NCI-H510A (cell line): ENCODE measurements around the gene CABCOCO1.
A peak's percentile ranks its signal among the peaks of the same experiment; 100 is the strongest.

ENCODE experiments used
- DNase-seq: peaks from one replicate; lab custom pipeline; 2025; lab: John Stamatoyannopoulos, UW

Gene CABCOCO1

DNA sequence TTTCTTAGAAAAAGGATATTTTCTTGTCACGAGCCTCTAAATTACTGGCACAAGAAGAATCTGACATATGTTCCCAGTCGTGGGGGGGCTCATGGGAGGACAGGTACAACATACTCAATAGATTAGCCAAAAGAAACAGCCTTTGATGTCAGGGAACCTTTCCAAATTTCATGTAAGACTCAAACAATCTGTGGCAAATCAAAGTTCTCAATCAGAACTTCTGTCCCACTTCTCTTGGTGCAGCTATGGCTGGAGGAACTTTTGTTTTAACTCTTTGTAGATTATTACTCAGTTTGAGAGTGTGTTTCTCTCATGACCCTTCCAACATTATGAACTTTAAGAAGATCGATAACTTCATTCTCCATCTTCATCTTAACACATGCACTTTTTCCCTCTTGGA is 124.4 kb downstream of the CABCOCO1 start:
- no peak for DNase-seq

DNA sequence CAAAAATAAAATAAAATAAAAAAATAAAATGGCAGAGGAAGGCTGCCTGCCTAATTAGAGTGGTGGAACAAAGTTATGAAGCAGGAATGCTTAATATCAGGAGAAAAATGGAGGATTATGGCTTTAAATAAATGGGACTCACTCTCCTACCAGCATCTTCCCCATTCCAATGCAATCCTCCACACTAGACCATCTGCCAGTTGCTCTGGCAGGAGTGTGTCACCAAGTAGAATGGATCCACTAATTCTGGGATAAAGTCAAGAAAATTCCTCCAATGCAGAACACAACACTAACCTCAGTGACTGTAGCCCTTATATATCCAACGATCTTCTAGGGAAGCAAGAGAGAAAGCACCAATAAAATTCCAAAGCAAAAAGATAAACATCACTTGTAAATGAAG is 126.3 kb downstream of the CABCOCO1 start:
- no peak for DNase-seq

DNA sequence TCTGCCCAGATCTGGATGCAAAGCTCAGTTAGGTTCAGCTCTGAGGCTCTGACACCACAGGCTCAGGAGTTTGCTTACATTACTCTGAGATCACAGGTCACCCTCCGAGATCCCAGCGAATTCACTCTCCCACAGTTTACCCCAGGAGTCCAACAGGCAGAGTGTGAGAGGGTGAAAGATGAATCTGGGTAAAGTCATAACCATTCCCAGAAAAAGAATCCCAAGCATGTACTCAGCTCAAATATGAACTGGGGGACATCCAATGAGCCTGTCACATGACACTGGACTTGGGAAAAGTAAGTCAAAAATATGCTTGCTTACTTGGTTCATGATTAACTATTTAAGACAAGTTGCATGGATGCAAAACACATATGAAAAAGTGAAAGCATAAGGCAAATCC is 128.5 kb downstream of the CABCOCO1 start:
- DNase-seq = no peak

DNA sequence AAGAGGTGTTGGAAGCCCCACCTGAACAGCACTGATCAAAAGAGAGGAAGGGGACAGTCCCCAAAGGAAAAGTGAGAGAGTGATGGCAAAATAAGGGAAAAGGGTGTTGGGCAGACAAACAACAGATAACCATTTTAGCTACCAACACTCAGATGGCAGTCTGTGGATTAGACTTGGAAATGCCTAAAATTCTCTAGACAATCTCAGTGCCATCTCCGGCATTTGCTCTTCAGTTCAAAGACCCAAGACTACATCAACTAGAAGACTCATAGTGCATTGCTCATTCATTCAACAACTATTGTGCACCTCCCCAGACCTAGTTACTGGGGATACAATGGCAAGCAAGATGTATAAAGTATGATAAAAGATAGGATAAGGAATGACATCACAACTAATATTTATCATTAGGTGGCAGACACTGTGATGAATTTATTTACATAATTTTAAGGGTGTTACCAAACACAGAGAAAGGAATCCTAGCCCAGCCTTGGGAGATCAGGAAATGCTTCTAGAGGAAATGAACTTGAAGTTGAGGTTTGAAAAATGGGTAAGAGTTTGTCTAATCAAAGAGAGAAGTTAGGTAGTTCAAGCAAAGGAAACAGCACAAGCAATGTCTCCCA is 129.5 kb downstream of the CABCOCO1 start:
- DNase-seq = no peak

DNA sequence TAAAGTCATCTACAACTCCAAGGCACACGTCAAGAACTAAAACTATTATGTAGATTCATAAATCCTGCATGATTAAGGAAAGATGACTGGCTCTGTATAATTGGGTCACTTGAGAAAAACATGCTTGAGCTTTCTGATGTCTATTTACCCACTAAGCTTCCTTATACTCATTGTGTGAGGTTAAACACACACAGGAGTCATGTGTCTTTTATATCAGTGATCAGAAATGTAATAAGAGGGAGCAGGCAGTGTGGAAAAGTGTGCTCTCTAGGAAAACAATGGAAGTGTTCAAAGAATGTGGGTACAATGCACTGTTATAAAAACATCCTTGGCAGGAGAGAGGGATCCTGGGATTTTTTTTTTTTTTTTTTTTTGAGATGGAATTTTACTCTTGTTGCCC is 130.2 kb downstream of the CABCOCO1 start:
- DNase-seq = no peak

DNA sequence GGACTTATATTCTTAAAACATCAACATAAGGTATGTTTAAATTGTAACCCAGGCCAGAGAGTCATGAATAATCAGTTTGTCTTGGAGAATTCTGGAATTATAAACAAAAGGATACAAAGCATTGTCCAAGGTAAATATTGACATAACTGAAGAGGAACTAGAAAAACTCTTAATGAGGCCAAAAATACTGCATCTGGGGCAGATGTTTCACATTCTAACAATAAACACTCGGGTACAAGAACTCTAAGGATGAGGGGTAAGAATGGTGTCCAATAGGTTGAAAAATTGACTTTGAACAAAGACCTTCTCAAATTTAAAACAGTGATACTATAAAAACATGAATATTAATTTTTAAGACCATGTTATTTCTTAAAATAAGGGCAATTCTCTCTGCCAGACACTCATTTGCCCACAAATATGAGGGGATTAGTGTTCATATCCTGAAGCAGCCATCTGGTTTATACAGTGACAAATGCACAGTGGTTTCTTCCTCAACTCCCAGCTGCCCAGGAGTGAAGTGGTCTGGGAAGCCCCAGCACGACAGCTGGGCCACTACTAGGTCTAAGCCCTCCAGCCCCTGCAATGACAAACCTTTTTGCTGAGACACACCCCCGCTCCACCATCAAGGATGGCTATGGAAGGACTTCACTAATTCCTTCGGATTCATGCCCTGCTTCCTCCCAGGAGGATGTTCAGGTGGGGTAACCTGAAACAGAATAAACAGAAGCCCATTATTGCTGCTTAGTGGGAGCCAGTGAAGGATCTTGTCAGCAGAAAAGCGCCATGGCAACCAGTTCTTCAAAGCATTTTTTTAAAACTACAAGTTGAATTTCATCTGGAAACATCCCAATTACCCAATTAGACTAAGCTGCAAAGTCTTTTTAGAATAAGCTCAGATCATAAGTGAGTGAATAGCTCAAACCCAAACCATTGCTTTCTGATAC is 131.3 kb downstream of the CABCOCO1 start:
- DNase-seq = peak; percentile 10

DNA sequence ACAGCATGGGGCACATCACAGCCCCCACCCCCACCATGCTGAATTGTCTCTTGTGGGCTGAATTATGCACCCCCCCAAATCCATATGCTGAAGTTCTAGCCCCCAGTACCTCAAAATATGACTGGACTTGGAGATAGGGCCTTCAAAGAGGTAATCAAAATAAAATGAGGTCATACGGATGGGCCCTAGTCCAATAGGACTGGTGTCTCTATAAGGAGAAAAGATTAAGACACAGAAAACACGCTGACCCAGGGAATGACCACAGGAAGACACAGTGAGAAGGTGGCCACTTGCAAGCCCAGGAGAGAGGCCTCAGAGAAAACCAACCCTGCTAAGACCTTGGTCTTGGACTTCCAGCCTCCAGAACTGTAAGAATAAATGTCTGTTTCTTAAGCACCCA is 132.4 kb downstream of the CABCOCO1 start:
- DNase-seq = no peak

GRCh38 chr10:61795551-61795950 is 132.8 kb downstream of the CABCOCO1 start:
- no peak for DNase-seq

DNA sequence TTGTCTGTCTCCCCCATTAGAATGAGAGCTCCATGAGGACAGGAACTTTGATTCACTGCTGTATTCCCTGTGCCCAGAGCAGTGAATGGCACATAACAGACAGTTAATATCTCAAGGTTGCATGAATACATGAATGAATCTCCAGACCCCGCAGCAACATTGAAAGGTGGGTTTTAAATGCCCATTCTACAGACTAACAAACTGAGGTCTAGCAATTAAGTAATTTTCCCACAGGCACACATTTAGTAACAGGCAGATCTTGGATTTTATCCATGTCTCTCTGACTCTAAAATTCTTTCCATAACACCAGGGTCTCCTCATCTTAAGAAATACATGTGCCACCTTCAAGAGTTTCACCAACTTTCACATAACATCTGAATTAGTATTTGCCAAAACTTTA is 134.1 kb downstream of the CABCOCO1 start:
- no peak for DNase-seq

GRCh38 chr10:61797304-61798153 is 134.8 kb downstream of the CABCOCO1 start:
- no peak for DNase-seq

DNA sequence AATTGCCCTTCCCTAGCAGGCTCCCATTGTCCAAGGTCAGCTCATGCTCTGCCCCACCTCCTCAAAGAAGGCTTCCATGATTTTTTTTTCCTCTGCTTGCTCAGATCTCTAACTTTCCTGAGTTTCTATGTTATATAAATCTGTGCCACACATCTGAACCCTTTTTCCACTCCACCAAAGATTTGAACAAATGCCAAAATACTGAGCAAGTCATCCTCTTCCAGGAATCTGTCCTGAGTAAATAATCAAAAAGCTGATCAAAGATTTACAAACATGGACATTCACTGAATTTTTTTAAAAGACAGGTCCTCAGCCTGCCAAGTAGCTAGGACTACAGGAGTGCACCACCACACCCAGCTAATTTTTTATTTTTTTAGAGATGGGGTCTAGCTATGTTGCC is 136.0 kb downstream of the CABCOCO1 start:
- no peak for DNase-seq

- no peak for DNase-seq
These were observed 138.8 kb downstream of the CABCOCO1 start for GRCh38 chr10:61801484-61801883.

DNA sequence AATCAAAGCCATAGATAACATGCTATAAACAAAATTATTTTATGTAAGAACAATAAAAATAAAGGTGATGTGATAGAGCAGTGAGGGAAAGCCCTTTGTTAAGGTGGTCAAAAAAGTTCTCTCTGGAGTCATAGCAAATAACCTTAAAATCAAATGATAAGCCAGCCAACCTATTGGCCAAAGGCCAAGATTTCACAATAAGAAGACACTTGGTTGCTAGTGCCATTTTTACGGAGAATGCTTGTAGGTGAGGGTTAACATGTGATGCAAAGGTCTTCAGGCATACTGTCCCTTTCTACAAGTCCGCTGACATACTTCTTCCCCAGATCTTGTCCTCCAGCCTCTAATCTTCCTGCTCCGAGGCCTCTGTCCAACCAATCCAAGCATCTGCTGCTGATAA is 140.5 kb downstream of the CABCOCO1 start:
- DNase-seq = no peak

- no peak for DNase-seq
These were observed 141.7 kb downstream of the CABCOCO1 start for GRCh38 chr10:61804414-61804813.

DNA sequence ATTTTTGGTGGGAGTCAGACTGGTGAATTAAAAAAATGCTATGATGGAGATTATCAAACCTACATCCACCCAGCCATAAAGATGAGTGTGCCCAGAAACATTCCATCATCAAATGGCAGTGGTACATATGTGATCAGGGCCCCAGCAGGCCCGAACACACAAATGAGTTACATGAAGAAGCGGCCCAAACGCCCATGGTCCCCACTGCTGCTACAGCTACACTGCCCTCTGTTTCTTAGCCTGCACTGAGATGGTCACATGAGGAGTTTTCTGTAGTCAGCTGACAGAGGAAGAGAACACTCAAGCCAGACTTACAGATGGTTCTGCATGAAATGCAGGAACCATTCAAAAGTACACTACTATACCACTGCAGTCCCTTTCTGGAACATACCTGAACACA is 142.4 kb downstream of the CABCOCO1 start:
- DNase-seq = no peak

GRCh38 chr10:61810263-61810662 is 147.5 kb downstream of the CABCOCO1 start:
- no peak for DNase-seq

- no peak for DNase-seq
These were observed 149.5 kb downstream of the CABCOCO1 start for GRCh38 chr10:61812052-61812721.

- no peak for DNase-seq
These were observed 150.2 kb downstream of the CABCOCO1 start for GRCh38 chr10:61812920-61813319.

DNA sequence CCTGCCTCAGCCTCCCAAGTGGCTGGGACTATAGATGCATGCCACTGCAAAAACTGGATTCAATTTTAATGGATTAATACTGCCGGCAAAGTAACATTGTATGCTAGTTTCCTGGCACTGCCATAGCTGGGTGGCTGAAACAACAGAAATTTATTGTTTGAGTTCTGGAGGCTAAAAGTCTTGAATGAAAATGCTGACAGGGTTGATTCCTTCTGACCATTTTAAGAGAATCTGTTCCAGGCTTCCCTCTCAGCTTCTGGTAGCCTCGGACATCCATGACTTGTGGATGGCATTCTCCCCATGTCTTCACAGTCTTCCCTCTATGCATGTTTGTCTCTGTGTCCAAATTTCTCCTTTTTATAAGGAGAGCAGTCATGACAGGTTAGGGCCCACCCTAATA is 151.4 kb downstream of the CABCOCO1 start:
- DNase-seq = no peak

DNA sequence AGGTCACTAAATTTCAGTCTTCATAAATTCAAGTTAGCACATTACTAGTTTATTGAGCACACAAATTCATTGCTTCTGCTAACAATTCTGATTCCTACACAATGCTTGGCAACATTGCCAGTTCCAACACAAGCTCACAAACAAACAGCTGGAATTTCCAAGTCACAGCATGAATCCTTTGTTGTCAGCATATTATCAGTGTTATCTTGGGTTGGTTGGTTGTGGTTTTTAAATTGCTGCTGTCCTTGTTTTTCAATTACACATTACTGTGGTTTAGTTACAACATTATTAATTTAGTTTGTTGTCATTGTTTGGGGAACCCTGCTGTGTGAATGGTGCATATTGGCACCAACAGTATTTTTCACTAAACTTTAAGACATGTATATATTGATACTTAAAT is 152.8 kb downstream of the CABCOCO1 start:
- DNase-seq = no peak
